Spleen (tissue), 11 donors: Measurements from ENCODE around the gene MMGT1. TPM values are rescaled to one million over a fixed set of nuclear protein-coding genes. Genes with fewer than 3 reads are reported as not detected.

Experiments
- DNase-seq: peaks from one replicate; pipeline ENCODE4 v3.0.0-alpha.2; 2020
- H3K27ac ChIP-seq, 8 donors: fragments of 200-600 bp; sonication (generic) in 7 of 8; 1 replicate in 4 of 8; 2 replicates in 4 of 8; pipeline versions ENCODE4 v1.5.0 to v1.8.0; 2016 to 2021; ENCODE audit warnings: inconsistent platforms in 4 of 8, mild to moderate bottlenecking in 4 of 8, moderate library complexity in 1 of 8
- H3K27me3 ChIP-seq, 7 donors: fragments of 200-600 bp; sonication (generic) in 6 of 7; replicated peaks in 1 of 7; 1 replicate in 4 of 7; 2 replicates in 3 of 7; pipeline versions ENCODE4 v1.5.0 to v1.8.0; 2016 to 2021; ENCODE audit warnings: inconsistent platforms in 3 of 7, mild to moderate bottlenecking in 1 of 7
- H3K36me3 ChIP-seq, 6 donors: fragments of 200-600 bp; sonication (generic) in 5 of 6; 1 replicate in 4 of 6; 2 replicates in 2 of 6; pipeline versions ENCODE4 v1.5.0 to v1.8.0; 2016 to 2021; ENCODE audit warnings: inconsistent platforms in 2 of 6
- H3K4me1 ChIP-seq, 6 donors: fragments of 200-600 bp; sonication (generic) in 5 of 6; 1 replicate in 3 of 6; 2 replicates in 3 of 6; pipeline versions ENCODE4 v1.5.0 to v1.8.0; 2016 to 2021; ENCODE audit warnings: inconsistent platforms in 3 of 6
- H3K4me3 ChIP-seq, 8 donors: fragments of 200-600 bp; sonication (generic) in 7 of 8; 1 replicate in 4 of 8; 2 replicates in 4 of 8; pipeline versions ENCODE4 v1.5.0 to v1.8.0; 2016 to 2021; ENCODE audit warnings: inconsistent platforms in 4 of 8, mild to moderate bottlenecking in 4 of 8, moderate library complexity in 2 of 8
- H3K9me3 ChIP-seq, 8 donors: fragments of 200-600 bp; sonication (generic) in 7 of 8; 1 replicate in 4 of 8; 2 replicates in 4 of 8; pipeline versions ENCODE4 v1.5.0 to v1.8.0; 2016 to 2021; ENCODE audit warnings: inconsistent platforms in 4 of 8
- CTCF ChIP-seq, 11 experiments: fragments of 200-600 bp in 7 of 11; fragments of 450-650 bp in 4 of 11; sonication (generic) in 4 of 11; IDR thresholded peaks in 8 of 11; conservative IDR thresholded peaks in 3 of 11; 1 replicate in 7 of 11; 2 replicates in 4 of 11; pipeline versions ENCODE4 v1.4.0 to v1.8.0; 2016 to 2021; ENCODE audit warnings: antibody characterized with exemption in 11 of 11, inconsistent platforms in 4 of 11, mild to moderate bottlenecking in 1 of 11
- POLR2A ChIP-seq, 3 donors: fragments of 450-650 bp; IDR thresholded peaks; one replicate each; pipeline ENCODE4 v1.5.1; 2017; ENCODE audit warnings: antibody characterized with exemption in 3 of 3, mild to moderate bottlenecking in 1 of 3
- POLR2AphosphoS5 ChIP-seq, 3 donors: sonication (generic); formaldehyde crosslinking; IDR thresholded peaks; one replicate each; pipeline ENCODE4 v1.5.1; 2017; ENCODE audit warnings: antibody characterized with exemption in 3 of 3
- WGBS, 5 donors: extraction: QIAGEN DNeasy Blood & Tissue Kit in 3 of 5; methylation state at CpG; one replicate each; pipeline versions ENCODE4 v1.1.5 to v1.1.7; 2013 to 2018; 5-methylcytosine and 5-hydroxymethylcytosine counted together
- intact Hi-C: fragments of 100-400 bp; cut with DNase I; formaldehyde crosslinking; loops from one replicate; pipeline ENCODE4 v1.15.0; 2023; ENCODE audit warnings: low total_unique reads
- polyA plus RNA-seq, 3 donors: library from polyadenylated mRNA; stranded (reverse); fragments of 200-250 nt; gene quantifications; one replicate each; pipeline ENCODE4 v1.2.1, GENCODE V29; 2013
- total RNA-seq, 7 donors: library from RNA; depleted of rRNA in 3 of 7; stranded (reverse); fragments of >200 nt in 3 of 7; fragmentation: NEBNext Ultra II Directional in 4 of 7; extraction: Animal tissue kit (Norgen Biotek cat#: 25700) in 4 of 7; gene quantifications; one replicate each; pipeline versions ENCODE4 v1.1.0 to v1.2.1, GENCODE V29; 2016 to 2021
- donor health status: healthy with polysubstance abuse.
- donor health status: DM: no; HTN: no; CAD: no; lungs with moderate emphysema.
- donor health status: DM: no; HTN: no; CAD: no.
- donor health status: Bipolar disorder and iron deficiency.
- donor health status: healthy.
- donor health status: DM: no; HTN: no; CAD: no.
- donor health status: DM: yes; HTN: yes; CAD: no.

The MMGT1 gene
- total and polyA plus RNA-seq, 10 donors, result 2.5 to 25.7 (median 19.0) TPM

DNA sequence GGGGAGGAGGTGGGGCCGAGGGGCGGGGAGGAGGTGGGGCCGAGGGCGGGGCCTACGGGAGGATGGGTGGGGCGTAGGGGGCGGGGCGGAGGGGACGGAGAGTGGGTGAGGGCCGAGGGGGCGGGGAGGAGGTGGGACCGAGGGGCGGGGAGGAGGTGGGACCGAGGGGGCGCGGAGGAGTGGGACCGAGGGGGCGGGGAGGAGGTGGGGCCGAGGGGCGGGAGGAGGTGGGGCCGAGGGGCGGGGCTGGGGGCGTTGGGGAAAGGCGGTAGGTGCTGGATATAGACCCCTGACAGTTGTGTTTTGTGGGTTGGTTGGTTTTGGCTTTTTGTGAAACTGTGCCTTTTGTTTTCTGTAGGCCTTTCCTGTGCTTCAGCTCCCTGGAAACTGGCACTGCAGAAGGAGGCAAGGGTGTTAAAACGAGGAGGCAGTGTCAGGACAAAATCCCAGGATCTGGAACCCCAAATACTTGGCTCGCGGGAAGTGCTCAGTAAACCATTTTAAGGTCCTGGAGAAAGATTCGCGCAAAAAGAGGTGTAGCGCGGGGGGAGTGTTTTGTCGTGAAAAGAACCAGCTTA, 580 bp upstream of the MMGT1 start:
- Histone ChIP-seq H3K36me3 (peaks cover 0 to 9% (median 0%) of the 10 kb centered on the region in 6 donors), H3K4me3 (peak overlapping the region in 5 of 8 donors; percentile 19 to 65 (median 31)), H3K27me3 (no peaks in the 10 kb centered on the region), H3K27ac (peak overlapping the region in 6 of 8 donors; percentile 37 to 95 (median 76)), H3K4me1 (peaks cover 6 to 29% (median 15%) of the 10 kb centered on the region in 6 donors), H3K9me3 (no peaks in the 10 kb centered on the region)
- peak; percentile 89 for DNase-seq
- 7 to 50% (median 14%) methylated on average over 8 to 25 of the region's 32 CpGs for WGBS, 5 donors
- no peak for TF ChIP-seq POLR2AphosphoS5 (IDR thresholded peaks at IDR 0.05)
- no peak for TF ChIP-seq CTCF (IDR thresholded peaks at IDR 0.05 in 8 of 11, conservative IDR thresholded peaks at IDR 0.05 in 3 of 11)
- TF ChIP-seq POLR2A (IDR thresholded peaks at IDR 0.05), result no peak
- intact Hi-C loops, result no loop called here

- WGBS, 5 donors, result 2 to 51% (median 6%) methylated on average over 8 to 10 of the region's 10 CpGs
- Histone ChIP-seq H3K27me3 (no peaks in the 10 kb centered on the region), H3K9me3 (no peaks in the 10 kb centered on the region), H3K4me1 (peaks cover 6 to 29% (median 15%) of the 10 kb centered on the region in 6 donors), H3K36me3 (peaks cover 0 to 11% (median 0%) of the 10 kb centered on the region in 6 donors), H3K27ac (peak overlapping the region; percentile 78 to 95 (median 90)), H3K4me3 (peak overlapping the region; percentile 52 to 76 (median 56))
- intact Hi-C loops, result no loop called here
- no peak for DNase-seq
- TF ChIP-seq POLR2AphosphoS5 (IDR thresholded peaks at IDR 0.05) (no peak), CTCF (IDR thresholded peaks at IDR 0.05 in 8 of 11, conservative IDR thresholded peaks at IDR 0.05 in 3 of 11) (peak in 1 of 11 experiments; percentile 1)
Observed at GRCh38 chrX:135973025-135973547, 702 bp downstream of the MMGT1 start.

DNA sequence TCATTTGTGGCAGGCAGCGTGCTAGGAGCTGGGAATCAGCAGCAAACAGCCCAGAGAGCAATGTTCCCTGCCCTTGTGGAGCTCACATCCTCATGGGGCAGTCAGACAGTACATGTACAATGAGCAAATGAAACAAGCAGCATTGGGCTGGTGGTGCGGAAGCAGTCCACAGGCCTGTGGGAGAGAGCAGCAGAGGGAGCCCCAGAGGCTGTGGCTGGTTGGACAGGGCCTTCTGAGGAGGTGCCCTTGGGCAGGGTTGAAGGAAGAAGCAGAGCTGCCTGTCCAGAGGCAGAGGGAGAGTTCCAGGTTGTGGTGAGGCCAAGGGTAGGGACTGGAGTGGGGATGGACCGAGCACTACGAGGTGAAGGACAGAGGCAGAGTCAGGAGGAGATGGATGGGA, 22.5 kb downstream of the MMGT1 start:
- Histone ChIP-seq H3K27me3 (no peaks in the 10 kb centered on the region), H3K9me3 (no peaks in the 10 kb centered on the region), H3K27ac (no peak overlapping the region), H3K36me3 (no peaks in the 10 kb centered on the region), H3K4me3 (no peak overlapping the region), H3K4me1 (no peaks in the 10 kb centered on the region)
- no peak for DNase-seq
- intact Hi-C loops, result no loop called here
- TF ChIP-seq POLR2A (IDR thresholded peaks at IDR 0.05), result no peak
- no peak for TF ChIP-seq CTCF (IDR thresholded peaks at IDR 0.05 in 8 of 11, conservative IDR thresholded peaks at IDR 0.05 in 3 of 11)
- TF ChIP-seq POLR2AphosphoS5 (IDR thresholded peaks at IDR 0.05), result no peak
- 67 to 93% (median 89%) methylated on average over 3 to 4 of the region's 4 CpGs for WGBS, 5 donors

DNA sequence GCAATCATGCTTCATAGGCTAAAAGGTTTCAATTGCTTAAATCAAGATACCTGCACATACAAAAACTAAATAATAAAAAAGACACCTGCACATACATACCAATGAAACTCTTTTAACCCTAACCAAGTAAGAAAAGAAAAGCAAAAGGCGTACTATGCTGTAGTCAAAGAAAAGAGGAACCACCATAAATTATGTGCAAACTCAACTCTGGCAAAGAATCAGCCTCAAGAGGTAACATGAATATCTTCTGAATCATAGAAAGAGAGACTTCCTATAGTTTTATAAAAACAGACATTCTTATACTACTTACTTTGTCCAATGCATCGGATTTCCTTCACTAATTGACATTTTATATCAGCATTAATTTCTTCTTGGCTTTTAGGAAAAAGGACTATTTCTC, 29.3 kb downstream of the MMGT1 start:
- no peak for DNase-seq
- no peaks in the 10 kb centered on the region for H3K36me3 ChIP-seq
- no peak overlapping the region for H3K4me3 ChIP-seq
- no peak overlapping the region for H3K27ac ChIP-seq
- WGBS, 5 donors, result 42 to 61% (median 48%) methylated on average over 2 of the region's 2 CpGs
- H3K27me3 ChIP-seq, result no peaks in the 10 kb centered on the region
- TF ChIP-seq CTCF (IDR thresholded peaks at IDR 0.05 in 8 of 11, conservative IDR thresholded peaks at IDR 0.05 in 3 of 11), result no peak
- TF ChIP-seq POLR2AphosphoS5 (IDR thresholded peaks at IDR 0.05), result no peak
- no peak for TF ChIP-seq POLR2A (IDR thresholded peaks at IDR 0.05)
- intact Hi-C loops, result no loop called here
- H3K9me3 ChIP-seq, result peaks cover 0 to 6% (median 0%) of the 10 kb centered on the region in 8 donors
- H3K4me1 ChIP-seq, result no peaks in the 10 kb centered on the region
